Panc1 (cell line): ENCODE data around the gene IL24. TPM values are rescaled to one million over a fixed set of nuclear protein-coding genes. Genes with fewer than 3 reads are reported as not detected.
"Not testable (repeated sequence)": the region's sequence is repeated elsewhere in the genome, so short reads cannot be mapped to it uniquely, and the experiment has no call there.

Experiments used
- ATAC-seq: fragments of 200-7000 bp; cut with Tn5 transposase; 2 replicates; pipeline ENCODE4 v1.9.1; 2020; ENCODE audit warnings: mild to moderate bottlenecking, moderate library complexity
- BruUV-seq: library from RNA; stranded (reverse); fragments of 400-500 nt; replicated peaks from 2 replicates; lab custom pipeline; 2021; lab: Mats Ljungman, UMichigan
- CTCF ChIA-PET: fragments of 300-600 bp; sonication (Branson Sonifier 250); formaldehyde crosslinking; loops from one replicate; lab custom pipeline; 2022; ENCODE audit warnings: antibody characterized with exemption; lab: Charles Lee
- POLR2A ChIA-PET: fragments of 300-600 bp; sonication (Branson Sonifier 250); formaldehyde crosslinking; loops from one replicate; lab custom pipeline; 2022; ENCODE audit warnings: antibody characterized with exemption; lab: Charles Lee
- DNase-seq: peaks from one replicate; pipeline ENCODE4 v3.0.0-alpha.2; 2010; ENCODE audit warnings: low read depth, low spot score
- H3K27ac ChIP-seq: 2 replicates; pipeline ENCODE4 v1.5.1; 2011; ENCODE audit warnings: mild to moderate bottlenecking, low read length, inconsistent platforms
- H3K27me3 ChIP-seq: fragments of 200-500 bp; sonication (Bioruptor generic); 2 replicates; pipeline ENCODE4 v1.6.0; 2014; ENCODE audit warnings: low read length, inconsistent platforms; ENCODE audit not compliant: control insufficient read depth, insufficient read depth
- H3K36me3 ChIP-seq: fragments of 200-500 bp; sonication (Bioruptor generic); 2 replicates; pipeline ENCODE4 v1.5.1; 2014; ENCODE audit warnings: inconsistent platforms, mild to moderate bottlenecking, low read length, moderate library complexity; ENCODE audit not compliant: control insufficient read depth, insufficient read depth
- H3K4me1 ChIP-seq: 2 replicates; pipeline ENCODE4 v1.5.1; 2011; ENCODE audit warnings: inconsistent platforms, mild to moderate bottlenecking, low read length, moderate library complexity; ENCODE audit not compliant: control insufficient read depth, insufficient read depth
- H3K4me3 ChIP-seq, 2 experiments: 2 replicates each; pipeline ENCODE4 v1.5.1; 2011 to 2012; ENCODE audit warnings: low read depth in 2 of 2, low read length in 2 of 2, mild to moderate bottlenecking in 2 of 2, inconsistent platforms in 1 of 2, moderate library complexity in 1 of 2
- H3K9me3 ChIP-seq: fragments of 200-500 bp; sonication (Bioruptor generic); 2 replicates; pipeline ENCODE4 v1.5.1; 2014; ENCODE audit warnings: low read depth, mild to moderate bottlenecking, inconsistent platforms, low read length, moderate library complexity; ENCODE audit not compliant: control insufficient read depth, insufficient read depth
- POLR2AphosphoS5 ChIP-seq: IDR thresholded peaks from 2 replicates; pipeline ENCODE4 v1.6.1; 2012; ENCODE audit warnings: mild to moderate bottlenecking, low read depth, low read length, moderate library complexity
- SIN3A ChIP-seq: IDR thresholded peaks from 2 replicates; pipeline ENCODE4 v1.6.1; 2012; ENCODE audit warnings: low read depth, mild to moderate bottlenecking, low read length, moderate library complexity, borderline replicate concordance; ENCODE audit not compliant: insufficient read depth
- TCF7L2 ChIP-seq: IDR thresholded peaks from 2 replicates; pipeline ENCODE4 v1.6.1; 2011; ENCODE audit warnings: mild to moderate bottlenecking, low read depth, low read length, inconsistent platforms
- in situ Hi-C: cut with HindIII; loops from 2 replicates; pipeline ENCODE4 v1.10.0; 2016; ENCODE audit warnings: low sequenced_read_pairs, low pct_unique_long_range_greater_than_20kb
- intact Hi-C: fragments of 100-400 bp; cut with micrococcal nuclease; formaldehyde crosslinking; loops from one replicate; pipeline ENCODE4 v1.10.0; 2022; ENCODE audit not compliant: unreplicated experiment
- total RNA-seq: library from RNA; stranded (reverse); gene quantifications from one replicate; pipeline ENCODE4 v1.2.1, GENCODE V29; 2021; ENCODE audit not compliant: unreplicated experiment
- TF ChIP-seq, protein P1 (sequence below), 2 experiments: IDR thresholded peaks; 2 replicates each; pipeline ENCODE4 v1.6.1; 2011 to 2012; ENCODE audit warnings: low read depth in 2 of 2, control low read depth in 1 of 2, low read length in 1 of 2, mild to moderate bottlenecking in 1 of 2, moderate library complexity in 1 of 2; ENCODE audit not compliant: insufficient read depth in 1 of 2
- TF ChIP-seq, protein P2 (sequence below): fragments of 450-650 bp; IDR thresholded peaks from 2 replicates; pipeline ENCODE4 v1.5.1; 2017; ENCODE audit warnings: mild to moderate bottlenecking

Gene IL24
- total RNA-seq, 1 experiment from 2014 or later: not detected

DNA sequence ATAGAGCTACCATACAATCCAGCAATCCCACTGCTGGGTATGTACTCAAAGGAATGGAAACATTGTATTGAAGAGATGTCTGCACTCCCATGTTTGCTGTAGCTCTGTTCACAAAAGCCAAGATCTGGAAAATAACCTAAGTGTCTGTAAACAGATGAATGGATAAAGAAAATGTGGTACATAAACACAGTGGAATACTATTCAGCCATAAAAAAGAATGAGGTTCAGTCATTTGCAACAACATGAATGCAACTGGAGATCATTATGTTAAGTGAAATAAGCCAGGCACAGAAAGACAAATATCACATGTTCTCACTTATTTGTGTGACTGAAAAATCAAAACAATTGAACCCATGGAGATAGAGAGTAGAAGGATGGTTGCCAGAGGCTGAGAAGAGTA, 43.5 kb upstream of the IL24 start:
- ATAC-seq, BruUV-seq, H3K9me3 ChIP-seq, H3K4me3 ChIP-seq, CTCF ChIA-PET, DNase-seq, in situ Hi-C loops, H3K36me3 ChIP-seq, H3K27ac ChIP-seq, H3K4me1 ChIP-seq, POLR2A ChIA-PET: not testable (repeated sequence)
- intact Hi-C loops: loop anchor here (10.0 kb wide), 1 partner anchor 1099 kb away; the partner anchor contains the start of gene NUCKS1
- H3K27me3 ChIP-seq: peaks cover 14% of the 10 kb centered on the region; the same call in 1 of the 2 replicates

DNA sequence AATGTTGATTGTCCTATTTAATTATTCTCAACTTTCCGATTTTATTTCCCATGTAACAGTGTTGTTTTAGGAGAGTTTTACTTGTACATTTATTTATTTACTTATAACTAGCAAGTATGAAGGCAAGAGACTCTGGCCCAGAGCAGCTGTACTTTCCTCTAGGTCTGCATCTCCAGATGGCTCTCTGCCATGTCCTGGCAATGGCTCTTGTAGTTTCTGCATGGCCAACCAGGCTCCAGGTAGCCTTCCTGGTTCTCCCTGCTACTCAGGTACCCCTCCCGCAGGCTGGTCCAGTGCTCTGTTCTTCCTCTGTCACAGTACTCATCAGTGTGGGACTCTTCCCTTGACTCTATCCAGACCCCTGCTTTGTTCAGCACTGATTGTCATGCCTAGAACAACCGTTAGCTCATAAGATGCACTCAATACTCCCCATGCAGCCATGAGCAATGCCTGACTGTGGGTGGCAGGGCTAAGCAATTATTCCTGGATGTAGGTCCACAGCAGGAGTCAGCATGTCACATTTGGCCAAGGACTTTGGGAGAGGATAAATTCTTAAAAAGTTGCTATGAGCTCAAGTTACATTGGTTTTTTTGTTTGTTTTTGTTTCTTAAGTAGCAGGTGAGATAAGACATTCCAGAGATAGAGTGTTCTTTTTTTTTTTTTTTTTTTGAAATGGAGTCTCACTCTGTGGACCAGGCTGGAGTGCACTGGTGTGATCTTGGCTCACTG, 42.7 kb upstream of the IL24 start:
- ATAC-seq: no peak
- no peaks in the 10 kb centered on the region for H3K36me3 ChIP-seq
- H3K4me1 ChIP-seq: no peaks in the 10 kb centered on the region
- in situ Hi-C loops (no loop called here), intact Hi-C loops (loop anchor here (10.0 kb wide), 1 partner anchor 1100 kb away; the partner anchor contains the start of gene NUCKS1)
- H3K4me3 ChIP-seq: no peak overlapping the region
- ChIA-PET POLR2A (no interaction called here), CTCF (interaction anchor here (0.6 kb wide), 1 partner anchor 438 kb away, joined by 3 read pairs; no protein-coding TSS in a partner anchor)
- no peak overlapping the region for H3K27ac ChIP-seq
- TF ChIP-seq TCF7L2 (no peak), POLR2AphosphoS5 (no peak), SIN3A (no peak)
- TF ChIP-seq, protein P1, sequence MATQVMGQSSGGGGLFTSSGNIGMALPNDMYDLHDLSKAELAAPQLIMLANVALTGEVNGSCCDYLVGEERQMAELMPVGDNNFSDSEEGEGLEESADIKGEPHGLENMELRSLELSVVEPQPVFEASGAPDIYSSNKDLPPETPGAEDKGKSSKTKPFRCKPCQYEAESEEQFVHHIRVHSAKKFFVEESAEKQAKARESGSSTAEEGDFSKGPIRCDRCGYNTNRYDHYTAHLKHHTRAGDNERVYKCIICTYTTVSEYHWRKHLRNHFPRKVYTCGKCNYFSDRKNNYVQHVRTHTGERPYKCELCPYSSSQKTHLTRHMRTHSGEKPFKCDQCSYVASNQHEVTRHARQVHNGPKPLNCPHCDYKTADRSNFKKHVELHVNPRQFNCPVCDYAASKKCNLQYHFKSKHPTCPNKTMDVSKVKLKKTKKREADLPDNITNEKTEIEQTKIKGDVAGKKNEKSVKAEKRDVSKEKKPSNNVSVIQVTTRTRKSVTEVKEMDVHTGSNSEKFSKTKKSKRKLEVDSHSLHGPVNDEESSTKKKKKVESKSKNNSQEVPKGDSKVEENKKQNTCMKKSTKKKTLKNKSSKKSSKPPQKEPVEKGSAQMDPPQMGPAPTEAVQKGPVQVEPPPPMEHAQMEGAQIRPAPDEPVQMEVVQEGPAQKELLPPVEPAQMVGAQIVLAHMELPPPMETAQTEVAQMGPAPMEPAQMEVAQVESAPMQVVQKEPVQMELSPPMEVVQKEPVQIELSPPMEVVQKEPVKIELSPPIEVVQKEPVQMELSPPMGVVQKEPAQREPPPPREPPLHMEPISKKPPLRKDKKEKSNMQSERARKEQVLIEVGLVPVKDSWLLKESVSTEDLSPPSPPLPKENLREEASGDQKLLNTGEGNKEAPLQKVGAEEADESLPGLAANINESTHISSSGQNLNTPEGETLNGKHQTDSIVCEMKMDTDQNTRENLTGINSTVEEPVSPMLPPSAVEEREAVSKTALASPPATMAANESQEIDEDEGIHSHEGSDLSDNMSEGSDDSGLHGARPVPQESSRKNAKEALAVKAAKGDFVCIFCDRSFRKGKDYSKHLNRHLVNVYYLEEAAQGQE (IDR thresholded peaks at IDR 0.05; ENCODE audit: insufficient read depth in 1 of 2, low read depth in 2 of 2, low read length in 1 of 2): no peak
- TF ChIP-seq, protein P2, sequence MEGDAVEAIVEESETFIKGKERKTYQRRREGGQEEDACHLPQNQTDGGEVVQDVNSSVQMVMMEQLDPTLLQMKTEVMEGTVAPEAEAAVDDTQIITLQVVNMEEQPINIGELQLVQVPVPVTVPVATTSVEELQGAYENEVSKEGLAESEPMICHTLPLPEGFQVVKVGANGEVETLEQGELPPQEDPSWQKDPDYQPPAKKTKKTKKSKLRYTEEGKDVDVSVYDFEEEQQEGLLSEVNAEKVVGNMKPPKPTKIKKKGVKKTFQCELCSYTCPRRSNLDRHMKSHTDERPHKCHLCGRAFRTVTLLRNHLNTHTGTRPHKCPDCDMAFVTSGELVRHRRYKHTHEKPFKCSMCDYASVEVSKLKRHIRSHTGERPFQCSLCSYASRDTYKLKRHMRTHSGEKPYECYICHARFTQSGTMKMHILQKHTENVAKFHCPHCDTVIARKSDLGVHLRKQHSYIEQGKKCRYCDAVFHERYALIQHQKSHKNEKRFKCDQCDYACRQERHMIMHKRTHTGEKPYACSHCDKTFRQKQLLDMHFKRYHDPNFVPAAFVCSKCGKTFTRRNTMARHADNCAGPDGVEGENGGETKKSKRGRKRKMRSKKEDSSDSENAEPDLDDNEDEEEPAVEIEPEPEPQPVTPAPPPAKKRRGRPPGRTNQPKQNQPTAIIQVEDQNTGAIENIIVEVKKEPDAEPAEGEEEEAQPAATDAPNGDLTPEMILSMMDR: no peak
- no peak for DNase-seq
- H3K27me3 ChIP-seq: peaks cover 17% of the 10 kb centered on the region
- H3K9me3 ChIP-seq: no peaks in the 10 kb centered on the region
- BruUV-seq: no TSS peak

DNA sequence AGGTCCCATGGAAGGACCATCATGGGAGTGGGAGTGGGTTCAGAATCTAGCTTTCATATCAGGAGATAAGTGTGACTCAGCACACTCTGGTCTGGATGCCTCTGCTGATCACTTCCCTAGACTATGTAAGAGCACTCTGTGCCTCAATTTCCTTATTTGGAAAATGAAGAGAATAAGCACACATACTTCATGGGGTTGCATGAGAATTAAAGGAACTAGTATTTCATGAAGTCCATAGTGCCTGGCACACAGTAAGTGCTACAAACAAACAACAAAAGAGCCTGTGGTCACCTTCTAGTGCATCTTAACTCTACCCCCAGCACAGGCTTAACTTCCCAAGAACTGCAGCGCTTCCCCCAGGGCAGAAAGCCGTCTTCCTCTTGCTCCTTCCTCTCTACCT, 41.4 kb upstream of the IL24 start:
- H3K4me1 ChIP-seq: no peaks in the 10 kb centered on the region
- intact Hi-C loops: loop anchor here (10.0 kb wide), 1 partner anchor 1101 kb away; the partner anchor contains the start of gene NUCKS1
- TF ChIP-seq, protein P1 (IDR thresholded peaks at IDR 0.05; ENCODE audit: insufficient read depth in 1 of 2, low read depth in 2 of 2, low read length in 1 of 2): no peak
- TF ChIP-seq, protein P2: no peak
- TF ChIP-seq TCF7L2 (no peak), POLR2AphosphoS5 (no peak), SIN3A (no peak)
- ChIA-PET POLR2A (no interaction called here), CTCF (no interaction called here)
- H3K36me3 ChIP-seq: no peaks in the 10 kb centered on the region
- H3K9me3 ChIP-seq: no peaks in the 10 kb centered on the region
- H3K27me3 ChIP-seq: peaks cover 8% of the 10 kb centered on the region
- ATAC-seq: no peak
- no peak for DNase-seq
- H3K27ac ChIP-seq: no peak overlapping the region
- BruUV-seq: no TSS peak
- in situ Hi-C loops: no loop called here
- no peak overlapping the region for H3K4me3 ChIP-seq
